Measurements from ENCODE around the gene APOL1.
"Not testable (repeated sequence)": the region's sequence is repeated elsewhere in the genome, so short reads cannot be mapped to it uniquely, and the experiment has no call there.

- not testable (repeated sequence) for TF ChIP-seq POLR2A (IDR thresholded peaks at IDR 0.05)
- TF ChIP-seq, protein P1, sequence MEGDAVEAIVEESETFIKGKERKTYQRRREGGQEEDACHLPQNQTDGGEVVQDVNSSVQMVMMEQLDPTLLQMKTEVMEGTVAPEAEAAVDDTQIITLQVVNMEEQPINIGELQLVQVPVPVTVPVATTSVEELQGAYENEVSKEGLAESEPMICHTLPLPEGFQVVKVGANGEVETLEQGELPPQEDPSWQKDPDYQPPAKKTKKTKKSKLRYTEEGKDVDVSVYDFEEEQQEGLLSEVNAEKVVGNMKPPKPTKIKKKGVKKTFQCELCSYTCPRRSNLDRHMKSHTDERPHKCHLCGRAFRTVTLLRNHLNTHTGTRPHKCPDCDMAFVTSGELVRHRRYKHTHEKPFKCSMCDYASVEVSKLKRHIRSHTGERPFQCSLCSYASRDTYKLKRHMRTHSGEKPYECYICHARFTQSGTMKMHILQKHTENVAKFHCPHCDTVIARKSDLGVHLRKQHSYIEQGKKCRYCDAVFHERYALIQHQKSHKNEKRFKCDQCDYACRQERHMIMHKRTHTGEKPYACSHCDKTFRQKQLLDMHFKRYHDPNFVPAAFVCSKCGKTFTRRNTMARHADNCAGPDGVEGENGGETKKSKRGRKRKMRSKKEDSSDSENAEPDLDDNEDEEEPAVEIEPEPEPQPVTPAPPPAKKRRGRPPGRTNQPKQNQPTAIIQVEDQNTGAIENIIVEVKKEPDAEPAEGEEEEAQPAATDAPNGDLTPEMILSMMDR (IDR thresholded peaks at IDR 0.05): not testable (repeated sequence)
Measured at GRCh38 chr22:36205573-36205972, 47.4 kb upstream of the APOL1 start.

All from prostate gland (tissue), 2 donors.